HG03378 (cell line): ENCODE results near the gene TRIM26.

ENCODE experiments used
- ATAC-seq: cut with Tn5 transposase; IDR thresholded peaks from one replicate; pipeline ENCODE4 v1.9.1; 2021; ENCODE audit warnings: mild to moderate bottlenecking, moderate library complexity; ENCODE audit not compliant: unreplicated experiment

TRIM26 gene

DNA sequence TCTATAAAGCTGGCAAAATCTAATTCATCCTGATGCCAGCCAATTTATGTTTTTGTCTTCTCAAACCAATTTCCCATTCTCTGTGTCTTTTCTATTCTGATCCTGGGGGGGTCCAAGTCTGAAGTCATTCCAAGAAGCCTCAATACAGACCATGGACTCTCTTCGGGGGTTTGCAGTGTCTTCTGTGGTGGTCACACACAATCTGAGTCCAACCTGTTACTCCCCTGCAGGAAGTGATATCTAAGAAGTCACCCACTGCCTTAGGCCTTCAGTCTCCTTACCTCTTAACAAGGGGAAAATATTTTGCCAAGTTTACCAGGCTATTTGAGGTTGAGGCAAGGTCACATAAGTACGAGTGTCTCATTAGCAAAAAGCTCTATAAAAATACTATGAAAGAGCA lies 1.9 kb downstream of the TRIM26 start:
- ATAC-seq = no peak

DNA sequence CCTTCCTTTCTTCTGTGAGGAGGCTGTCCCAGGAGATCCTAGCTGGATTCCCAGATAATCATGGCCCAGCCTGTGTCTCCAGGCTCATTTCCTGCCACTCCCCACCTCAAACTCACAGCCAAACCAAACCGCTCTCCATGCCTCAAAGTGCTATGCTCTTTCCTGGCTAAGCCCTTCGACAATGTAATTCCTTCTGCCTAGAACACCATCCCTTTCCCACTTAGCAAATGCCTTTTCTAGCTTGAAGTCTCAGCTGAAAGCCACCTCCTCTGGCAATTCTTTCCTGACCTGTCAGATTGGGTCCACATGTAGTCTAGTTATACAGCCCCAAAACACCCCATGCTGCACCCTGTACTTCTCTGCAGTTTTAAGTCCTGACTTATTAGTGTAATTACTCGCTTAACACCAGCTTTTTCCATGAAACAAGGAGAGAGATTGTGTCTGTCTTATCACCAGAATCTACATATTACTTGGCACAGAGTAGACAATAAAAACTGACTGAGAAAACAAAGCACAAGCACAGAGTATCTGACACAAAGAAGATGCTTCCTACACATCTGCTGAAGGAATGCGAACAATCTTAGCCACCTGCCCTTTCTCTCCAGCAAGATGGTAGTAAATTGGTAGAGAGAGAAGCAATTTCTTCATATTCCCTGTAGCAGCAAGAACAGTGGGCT lies 5.4 kb downstream of the TRIM26 start:
- ATAC-seq = no peak

DNA sequence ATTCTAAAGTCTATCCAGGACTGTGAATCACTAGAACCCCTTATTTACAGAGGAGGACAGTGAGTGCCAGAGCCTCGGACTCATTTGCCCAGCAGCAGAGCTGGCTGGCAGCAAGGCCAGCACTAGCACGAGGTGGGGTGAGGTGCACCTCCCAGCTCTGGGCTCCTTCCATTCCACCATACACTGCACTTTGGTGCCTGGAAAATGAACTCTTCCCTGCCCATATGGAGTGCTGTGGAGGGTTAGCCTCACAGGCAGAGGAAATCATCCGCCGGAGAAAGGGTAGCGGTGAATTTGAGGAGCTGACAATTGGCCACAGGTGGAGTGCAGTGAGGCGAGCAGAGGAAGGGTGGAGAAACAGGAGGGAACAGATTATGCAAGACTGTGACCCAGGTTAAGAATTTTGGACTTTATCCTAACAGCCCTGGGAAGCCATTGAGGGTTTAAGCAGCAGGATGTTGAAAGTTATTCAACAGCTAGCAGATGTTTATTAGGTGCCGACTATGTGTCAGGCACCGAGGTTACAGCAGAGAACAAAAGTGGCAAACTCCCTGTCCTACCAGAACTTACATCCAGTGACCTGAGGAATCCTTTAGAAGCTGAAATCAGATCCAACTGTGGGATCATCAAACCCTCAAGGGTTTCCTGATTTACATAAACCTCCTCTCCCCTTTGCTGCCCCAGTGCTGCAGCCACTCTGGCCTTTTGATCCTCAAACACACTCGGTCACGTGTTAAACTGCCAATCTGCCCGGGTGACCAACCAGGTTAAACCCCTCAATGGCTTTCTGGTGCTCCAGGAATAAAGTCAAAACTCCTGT lies 6.2 kb downstream of the TRIM26 start:
- ATAC-seq = no peak

DNA sequence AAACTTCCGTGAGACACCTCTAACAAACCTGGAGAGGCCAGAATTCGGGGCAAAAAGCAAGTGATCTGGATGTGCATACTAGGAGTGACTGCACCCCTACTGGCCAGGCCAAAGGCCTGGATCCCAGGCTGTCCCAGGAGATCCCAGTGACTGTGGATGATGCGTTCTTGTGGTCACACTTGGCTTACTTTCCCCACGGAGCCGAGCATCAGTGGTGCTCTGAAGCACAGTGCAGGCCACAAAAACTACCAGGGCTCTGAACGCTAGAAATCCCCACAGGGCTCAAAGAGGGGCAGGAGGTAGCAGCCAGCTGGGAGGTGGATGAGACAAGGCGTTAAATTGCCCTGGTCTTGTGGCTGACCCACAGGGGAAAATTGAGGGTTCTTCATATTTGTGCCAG lies 7.1 kb downstream of the TRIM26 start:
- no peak for ATAC-seq

GRCh38 chr6:30204116-30204515 lies 9.1 kb downstream of the TRIM26 start:
- no peak for ATAC-seq

GRCh38 chr6:30202366-30202765 lies 10.8 kb downstream of the TRIM26 start:
- no peak for ATAC-seq

DNA sequence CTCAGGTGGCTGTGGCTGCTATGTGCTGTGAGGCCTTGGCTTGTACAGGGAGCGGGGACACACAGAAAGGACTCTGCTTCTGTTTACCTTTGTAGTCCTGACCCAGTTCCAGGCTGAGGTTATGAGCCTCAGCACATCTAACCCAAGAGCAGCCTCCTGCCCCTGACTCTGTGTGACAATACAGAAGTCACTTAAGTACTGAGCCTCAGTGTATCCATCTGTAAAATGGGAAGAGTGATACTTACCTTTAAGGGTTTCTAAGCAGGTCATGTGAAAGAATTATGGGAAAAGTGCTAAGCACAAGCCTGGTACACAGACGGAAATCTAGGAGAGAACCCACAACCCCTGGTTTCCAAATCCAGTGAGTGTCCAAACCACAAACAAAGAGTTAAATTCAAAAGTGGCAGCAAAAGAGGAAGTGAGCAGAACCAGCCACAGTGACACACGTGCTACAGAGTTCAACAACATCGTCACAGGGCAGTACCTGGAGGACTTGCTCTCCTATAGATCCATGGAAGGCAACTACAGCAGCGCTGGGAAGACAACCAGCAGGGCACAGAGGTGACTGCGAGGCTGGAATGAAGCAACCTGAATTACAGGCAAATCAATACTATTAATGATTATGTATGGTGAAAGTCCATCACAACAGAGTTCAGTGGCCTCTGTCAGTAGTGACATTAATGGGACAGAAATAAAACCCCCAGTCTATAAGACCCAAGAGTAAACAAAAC lies 12.5 kb downstream of the TRIM26 start:
- ATAC-seq = no peak

- ATAC-seq = no peak
These were observed 14.8 kb downstream of the TRIM26 start for GRCh38 chr6:30198166-30199084.

DNA sequence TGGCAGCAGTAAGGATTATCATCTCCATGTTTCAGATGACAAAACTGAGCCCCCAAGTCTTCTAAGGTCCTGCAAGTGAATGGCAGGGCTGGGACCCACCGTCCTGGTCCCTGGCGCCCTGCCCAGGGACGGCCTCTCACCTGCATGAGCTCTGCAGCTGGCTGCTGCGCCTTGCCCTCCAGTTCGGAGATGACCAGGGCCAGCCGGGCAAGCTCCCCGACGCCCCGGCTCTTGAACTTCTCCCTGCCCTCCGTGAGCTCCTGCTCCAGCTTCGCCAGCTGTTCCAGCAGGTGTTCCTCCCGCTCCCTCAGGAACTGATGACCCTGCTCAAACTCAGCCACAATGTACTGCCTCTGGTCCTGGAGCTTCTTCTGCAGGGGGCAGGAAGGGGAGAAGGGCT lies 16.8 kb downstream of the TRIM26 start:
- no peak for ATAC-seq

DNA sequence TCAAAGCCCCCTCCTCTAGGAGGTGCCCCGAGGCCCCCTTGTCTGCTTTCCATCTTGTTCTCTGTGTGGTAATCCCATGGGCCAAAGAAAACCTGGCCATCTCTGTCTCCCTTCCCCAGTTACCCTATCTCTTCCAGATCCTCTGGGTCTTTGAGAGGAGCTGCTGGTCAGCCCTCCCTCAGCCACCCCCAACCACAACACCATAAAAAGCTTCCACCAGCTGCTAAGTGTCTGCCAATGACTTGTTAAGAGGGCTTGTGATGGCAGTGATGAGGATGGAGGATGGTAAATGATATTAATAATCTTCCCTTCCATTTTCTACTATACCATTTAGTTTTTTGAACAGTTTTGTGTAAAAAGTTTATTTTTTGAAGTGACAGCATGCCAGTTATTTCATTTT lies 17.3 kb downstream of the TRIM26 start:
- no peak for ATAC-seq

DNA sequence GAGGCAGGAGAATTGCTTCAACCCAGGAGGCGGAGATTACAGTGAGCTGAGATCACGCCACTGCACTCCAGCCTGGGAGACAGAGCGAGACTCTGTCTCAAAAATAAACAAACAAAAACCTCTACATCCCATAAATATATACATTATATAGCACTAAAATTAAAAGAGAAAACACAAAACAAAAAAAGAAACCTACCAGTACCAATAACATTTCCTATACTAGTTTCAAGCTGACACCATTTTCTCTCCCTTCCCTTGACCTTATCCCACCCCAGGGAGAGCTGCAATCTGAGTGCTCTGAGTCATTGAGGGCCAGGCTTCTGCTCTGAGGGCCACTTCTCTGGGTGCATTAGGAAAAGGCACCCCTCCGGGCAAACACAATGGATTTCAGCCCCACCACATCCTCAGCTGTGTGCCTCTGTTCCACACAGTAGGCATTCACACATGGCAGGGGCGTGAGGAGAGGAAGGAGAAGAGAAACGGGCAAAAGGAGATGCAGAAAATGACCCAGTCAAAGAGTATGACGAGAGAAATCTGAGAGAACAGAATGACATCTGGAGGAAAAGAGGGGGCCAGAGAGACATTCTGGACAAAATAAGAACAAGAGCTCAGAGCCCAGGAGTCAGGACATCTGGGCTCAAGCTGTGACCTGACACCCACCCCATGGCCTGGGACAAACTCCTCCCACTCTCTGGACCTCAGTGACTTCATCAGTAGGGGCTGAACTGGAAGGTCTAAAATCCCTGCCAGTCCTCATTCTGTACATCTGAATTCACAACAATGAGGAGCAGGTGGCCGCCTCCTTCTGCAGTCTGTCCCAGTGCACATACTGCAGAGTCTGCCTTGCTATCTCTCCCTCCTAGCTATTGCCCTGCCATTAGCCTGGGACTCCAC lies 18.2 kb downstream of the TRIM26 start:
- no peak for ATAC-seq

DNA sequence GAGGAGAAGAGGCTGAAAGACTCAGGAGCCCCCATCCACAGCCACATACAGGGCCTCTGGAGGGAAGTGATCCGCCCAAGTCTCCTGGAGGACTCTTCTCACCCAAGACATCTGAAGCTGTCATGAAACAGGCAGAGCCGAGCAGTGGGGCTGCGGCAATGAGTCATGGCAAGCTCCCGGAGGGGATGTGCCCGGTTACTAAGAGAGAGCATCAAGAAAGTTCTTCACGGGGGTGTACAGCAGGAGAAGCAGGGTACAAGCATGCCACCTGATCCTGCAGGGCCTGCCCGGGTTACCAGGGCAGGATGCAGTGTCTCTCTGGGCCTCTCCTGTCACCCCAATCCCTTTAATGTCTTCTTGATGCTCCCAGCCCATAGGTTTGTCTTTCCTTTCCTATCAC lies 21.1 kb downstream of the TRIM26 start:
- ATAC-seq = no peak

DNA sequence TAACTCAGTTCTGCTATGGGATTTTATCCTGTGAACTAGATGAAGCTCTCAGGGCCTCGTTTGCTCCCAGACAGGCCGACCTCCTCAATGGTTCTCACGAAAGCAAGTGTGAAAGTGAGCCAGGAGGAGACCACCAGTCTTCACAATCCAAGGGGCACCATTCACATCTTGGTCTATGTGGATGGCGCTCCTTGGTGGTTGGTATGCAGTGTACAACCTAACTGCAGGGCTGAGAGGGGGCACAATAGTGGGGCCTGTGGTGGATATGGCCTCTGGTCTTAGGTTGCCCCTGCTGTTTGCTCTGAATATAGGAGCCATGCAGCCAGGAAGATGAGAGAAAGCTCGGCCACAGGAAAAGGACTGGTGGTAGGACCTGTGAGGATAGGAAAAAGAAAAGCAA lies 24.7 kb downstream of the TRIM26 start:
- ATAC-seq = no peak

DNA sequence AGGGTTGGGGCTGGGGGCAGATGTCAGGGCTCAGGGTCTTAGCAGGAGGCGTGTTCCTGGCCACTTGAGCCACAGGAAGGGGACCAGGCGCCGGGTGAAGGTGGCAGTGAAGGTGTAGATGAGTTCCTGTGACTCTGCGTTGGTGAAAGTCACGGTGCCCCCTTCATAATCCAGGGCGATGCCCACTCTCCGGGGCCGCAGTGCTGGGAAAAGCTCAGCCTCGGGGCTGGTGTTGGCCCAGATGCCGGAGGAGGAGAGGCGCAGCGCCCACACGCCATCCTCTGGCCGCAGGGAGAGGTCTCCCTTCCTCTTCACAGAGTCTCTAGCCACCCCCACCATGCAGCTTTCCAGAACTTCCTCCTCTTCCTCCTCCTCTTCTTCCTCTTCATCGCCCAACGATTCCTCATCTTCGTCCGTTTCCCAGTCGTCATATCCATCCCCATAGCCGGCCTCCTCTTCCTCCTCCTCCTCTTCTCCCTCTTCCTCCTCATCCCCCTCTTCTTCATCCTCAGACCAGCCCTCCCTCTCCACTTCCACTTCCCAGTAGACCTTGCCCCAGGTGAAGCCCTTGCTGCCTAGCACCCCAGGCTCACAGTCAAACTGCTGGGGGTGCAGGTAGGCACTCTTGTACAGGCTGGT lies 27.2 kb downstream of the TRIM26 start:
- ATAC-seq = no peak

- ATAC-seq = no peak
These were observed 28.7 kb downstream of the TRIM26 start for GRCh38 chr6:30184417-30185031.

DNA sequence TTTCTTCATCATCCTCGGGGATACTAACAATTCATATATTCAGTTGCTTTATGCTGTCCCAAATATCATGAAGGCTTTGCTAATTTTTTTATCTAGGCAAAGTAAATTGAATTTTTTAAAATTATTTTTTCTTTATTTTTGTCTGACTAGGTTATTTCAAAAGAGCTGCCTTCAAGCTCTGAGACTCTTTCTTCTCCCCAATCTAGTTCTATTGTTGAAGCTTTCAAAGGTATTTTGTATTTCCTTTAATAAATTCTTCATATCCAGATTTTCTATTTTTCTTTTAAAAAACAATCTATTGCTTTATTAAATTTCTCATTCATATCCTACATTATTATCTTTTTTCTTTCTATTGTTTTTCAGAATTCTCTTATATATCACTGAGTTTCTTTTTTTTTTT lies 33.1 kb downstream of the TRIM26 start:
- ATAC-seq = no peak

DNA sequence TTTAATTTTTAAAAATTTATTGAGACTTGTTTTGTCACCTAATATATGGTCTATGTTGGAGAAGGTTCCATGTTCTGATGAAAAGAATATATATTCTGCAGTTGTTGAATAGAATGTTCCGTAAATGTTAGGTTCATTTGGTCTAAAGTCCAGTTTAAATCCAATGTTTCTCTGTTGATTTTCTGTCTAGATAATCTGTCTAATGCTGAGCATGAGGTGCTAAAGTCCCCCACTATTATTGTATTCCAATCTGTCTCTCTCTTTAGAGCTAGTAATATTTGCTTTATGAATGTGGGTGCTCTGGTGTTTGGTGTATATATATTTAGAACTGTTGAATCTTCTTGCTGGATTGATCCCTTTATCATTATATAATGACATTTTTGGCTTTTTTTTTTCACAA lies 34.4 kb downstream of the TRIM26 start:
- no peak for ATAC-seq

GRCh38 chr6:30175765-30176164 lies 37.4 kb downstream of the TRIM26 start:
- no peak for ATAC-seq

- no peak for ATAC-seq
These were observed 40.5 kb downstream of the TRIM26 start for GRCh38 chr6:30172681-30173080.
